ENCODE results near the gene ARPC2. TPM values are rescaled to one million over a fixed set of nuclear protein-coding genes. Genes with fewer than 3 reads are reported as not detected.

The ARPC2 gene
- total and polyA plus RNA-seq, 2 of the 13 experiments (the other 11 are each of a cell fraction or from before 2014, with no cell fraction given), result 168 to 303 TPM

DNA sequence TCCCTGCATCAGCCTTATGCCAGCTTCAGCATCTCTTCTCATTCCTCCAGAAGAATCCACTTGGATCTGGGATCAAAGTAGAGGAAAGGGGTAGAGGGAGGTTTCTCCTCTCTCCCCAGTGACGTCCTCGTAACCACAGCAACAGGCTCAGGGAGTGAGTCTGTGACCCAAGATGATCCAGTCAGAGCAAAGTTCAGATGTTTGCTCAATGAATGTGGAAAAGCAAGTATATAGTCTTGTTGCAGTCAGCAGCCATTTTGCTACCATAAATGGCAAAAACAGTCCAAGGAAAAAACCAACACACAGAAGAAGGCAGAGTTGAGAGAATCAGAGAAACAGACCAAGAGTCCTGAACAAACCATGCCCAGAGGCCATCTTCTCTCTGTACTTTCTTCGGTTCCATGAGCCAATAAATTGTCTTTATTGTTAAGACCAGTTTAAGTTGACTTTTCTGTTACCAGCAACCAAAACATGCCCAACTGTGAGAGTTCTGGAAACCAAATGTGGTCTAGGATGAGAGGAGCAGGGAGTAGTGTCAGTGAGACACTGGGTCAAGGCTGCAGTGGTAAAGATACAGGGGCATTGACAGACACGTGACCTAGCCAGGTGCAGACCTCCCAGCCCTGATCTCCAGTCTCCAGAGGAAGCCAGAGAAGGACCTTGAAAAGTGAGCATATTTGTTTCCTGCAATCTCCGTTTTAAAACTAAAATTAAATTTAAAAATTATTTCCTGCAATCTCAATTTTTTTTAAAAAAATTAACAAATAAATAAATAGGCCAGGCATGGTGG lies 47.0 kb upstream of the ARPC2 start:
- no TSS peak for BruUV-seq (replicated peaks)
- no peak overlapping the region for H3K4me3 ChIP-seq (replicated peaks in 1 of 3; ENCODE audit: insufficient read depth in 1 of 3, low read depth in 2 of 3, low read length in 3 of 3)
- POLR2A ChIA-PET, result no interaction called here
- FAIRE-seq, result peak; percentile 87
- peaks cover 0 to 15% of the 10 kb centered on the region in 2 experiments; a peak in 2 of 5 replicates for H3K27me3 ChIP-seq (ENCODE audit: control insufficient read depth in 1 of 2, insufficient read depth in 2 of 2, low read length in 2 of 2)
- no peak overlapping the region for H3K4me2 ChIP-seq (ENCODE audit: low read depth, low read length)
- intact Hi-C loops (cut with micrococcal nuclease; ENCODE audit: unreplicated experiment), result no loop called here
- H3K9me3 ChIP-seq (ENCODE audit: low read length), result no peaks in the 10 kb centered on the region
- DNase-seq (ENCODE audit: low spot score), result peak; percentile 43
- H4K20me1 ChIP-seq (ENCODE audit: insufficient read depth, low read length), result no peaks in the 10 kb centered on the region
- H3K4me1 ChIP-seq (ENCODE audit: insufficient read depth, low read length), result peaks cover 22% of the 10 kb centered on the region
- H2AFZ ChIP-seq (ENCODE audit: low read length), result no peak overlapping the region
- no peak overlapping the region for H3K27ac ChIP-seq (ENCODE audit: extremely low read length, insufficient read depth, low read length)
- CTCF ChIA-PET (ENCODE audit: low intra/inter-chr PET ratio, low total read pairs), result no interaction called here
- WGBS (ENCODE audit: low lambda C conversion rate), result 27% methylated on average over 5 of the region's 5 CpGs
- no peaks in the 10 kb centered on the region for H3K36me3 ChIP-seq (replicated peaks in 1 of 2; ENCODE audit: control insufficient read depth in 1 of 2, insufficient read depth in 2 of 2, low read length in 2 of 2)
- peak; percentile 26; the same call in 1 of the 3 replicates for ATAC-seq
- H3K9ac ChIP-seq (ENCODE audit: insufficient read depth, low read depth, low read length), result no peak overlapping the region
- no peaks in the 10 kb centered on the region for H3K79me2 ChIP-seq (ENCODE audit: insufficient read depth, low read length)
- in situ Hi-C loops (cut with HindIII; ENCODE audit: extremely low pct_ligation_motif_present, low pct_unique_long_range_greater_than_20kb), result no loop called here
- TF ChIP-seq RFXANK (CRISPR knock-in tag; IDR thresholded peaks at IDR 0.05) (no peak), RXRA (CRISPR knock-in tag; IDR thresholded peaks at IDR 0.05) (no peak), HNF4A (CRISPR knock-in tag; IDR thresholded peaks at IDR 0.05) (0 out of 2 replicates have a peak, but pooled peaks have one; percentile 16), RFX3 (CRISPR knock-in tag; IDR thresholded peaks at IDR 0.05) (peak; percentile 68), RAD51 (IDR thresholded peaks at IDR 0.05; ENCODE audit: borderline replicate concordance) (peak; percentile 9; the same call in 1 of the 2 replicates), ZNF562 (CRISPR knock-in tag; IDR thresholded peaks at IDR 0.05; ENCODE audit: borderline replicate concordance) (no peak), ZNF598 (CRISPR knock-in tag; IDR thresholded peaks at IDR 0.05; ENCODE audit: borderline replicate concordance) (no peak), SRF (IDR thresholded peaks at IDR 0.05; ENCODE audit: low read depth, low read length) (peak; percentile 91), CREB1 (IDR thresholded peaks at IDR 0.05) (peak; percentile 39; the same call in 1 of the 2 replicates), CREB1 (CRISPR knock-in tag; IDR thresholded peaks at IDR 0.05) (no peak), RNF2 (conservative IDR thresholded peaks at IDR 0.05; ENCODE audit: low read depth) (no peak), ELF4 (CRISPR knock-in tag; IDR thresholded peaks at IDR 0.05; ENCODE audit: borderline replicate concordance) (no peak), ZBTB38 (CRISPR knock-in tag; IDR thresholded peaks at IDR 0.05) (no peak), RFX1 (IDR thresholded peaks at IDR 0.05) (peak; percentile 43)
- TF ChIP-seq, protein P1, sequence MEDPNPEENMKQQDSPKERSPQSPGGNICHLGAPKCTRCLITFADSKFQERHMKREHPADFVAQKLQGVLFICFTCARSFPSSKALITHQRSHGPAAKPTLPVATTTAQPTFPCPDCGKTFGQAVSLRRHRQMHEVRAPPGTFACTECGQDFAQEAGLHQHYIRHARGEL (CRISPR knock-in tag; IDR thresholded peaks at IDR 0.05), result no peak
- TF ChIP-seq, protein P2, sequence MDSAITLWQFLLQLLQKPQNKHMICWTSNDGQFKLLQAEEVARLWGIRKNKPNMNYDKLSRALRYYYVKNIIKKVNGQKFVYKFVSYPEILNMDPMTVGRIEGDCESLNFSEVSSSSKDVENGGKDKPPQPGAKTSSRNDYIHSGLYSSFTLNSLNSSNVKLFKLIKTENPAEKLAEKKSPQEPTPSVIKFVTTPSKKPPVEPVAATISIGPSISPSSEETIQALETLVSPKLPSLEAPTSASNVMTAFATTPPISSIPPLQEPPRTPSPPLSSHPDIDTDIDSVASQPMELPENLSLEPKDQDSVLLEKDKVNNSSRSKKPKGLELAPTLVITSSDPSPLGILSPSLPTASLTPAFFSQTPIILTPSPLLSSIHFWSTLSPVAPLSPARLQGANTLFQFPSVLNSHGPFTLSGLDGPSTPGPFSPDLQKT (CRISPR knock-in tag; IDR thresholded peaks at IDR 0.05; ENCODE audit: borderline replicate concordance), result no peak
- TF ChIP-seq, protein P3, sequence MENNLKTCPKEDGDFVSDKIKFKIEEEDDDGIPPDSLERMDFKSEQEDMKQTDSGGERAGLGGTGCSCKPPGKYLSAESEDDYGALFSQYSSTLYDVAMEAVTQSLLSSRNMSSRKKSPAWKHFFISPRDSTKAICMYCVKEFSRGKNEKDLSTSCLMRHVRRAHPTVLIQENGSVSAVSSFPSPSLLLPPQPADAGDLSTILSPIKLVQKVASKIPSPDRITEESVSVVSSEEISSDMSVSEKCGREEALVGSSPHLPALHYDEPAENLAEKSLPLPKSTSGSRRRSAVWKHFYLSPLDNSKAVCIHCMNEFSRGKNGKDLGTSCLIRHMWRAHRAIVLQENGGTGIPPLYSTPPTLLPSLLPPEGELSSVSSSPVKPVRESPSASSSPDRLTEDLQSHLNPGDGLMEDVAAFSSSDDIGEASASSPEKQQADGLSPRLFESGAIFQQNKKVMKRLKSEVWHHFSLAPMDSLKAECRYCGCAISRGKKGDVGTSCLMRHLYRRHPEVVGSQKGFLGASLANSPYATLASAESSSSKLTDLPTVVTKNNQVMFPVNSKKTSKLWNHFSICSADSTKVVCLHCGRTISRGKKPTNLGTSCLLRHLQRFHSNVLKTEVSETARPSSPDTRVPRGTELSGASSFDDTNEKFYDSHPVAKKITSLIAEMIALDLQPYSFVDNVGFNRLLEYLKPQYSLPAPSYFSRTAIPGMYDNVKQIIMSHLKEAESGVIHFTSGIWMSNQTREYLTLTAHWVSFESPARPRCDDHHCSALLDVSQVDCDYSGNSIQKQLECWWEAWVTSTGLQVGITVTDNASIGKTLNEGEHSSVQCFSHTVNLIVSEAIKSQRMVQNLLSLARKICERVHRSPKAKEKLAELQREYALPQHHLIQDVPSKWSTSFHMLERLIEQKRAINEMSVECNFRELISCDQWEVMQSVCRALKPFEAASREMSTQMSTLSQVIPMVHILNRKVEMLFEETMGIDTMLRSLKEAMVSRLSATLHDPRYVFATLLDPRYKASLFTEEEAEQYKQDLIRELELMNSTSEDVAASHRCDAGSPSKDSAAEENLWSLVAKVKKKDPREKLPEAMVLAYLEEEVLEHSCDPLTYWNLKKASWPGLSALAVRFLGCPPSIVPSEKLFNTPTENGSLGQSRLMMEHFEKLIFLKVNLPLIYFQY (CRISPR knock-in tag; IDR thresholded peaks at IDR 0.05; ENCODE audit: borderline replicate concordance), result no peak
- TF ChIP-seq, protein P4, sequence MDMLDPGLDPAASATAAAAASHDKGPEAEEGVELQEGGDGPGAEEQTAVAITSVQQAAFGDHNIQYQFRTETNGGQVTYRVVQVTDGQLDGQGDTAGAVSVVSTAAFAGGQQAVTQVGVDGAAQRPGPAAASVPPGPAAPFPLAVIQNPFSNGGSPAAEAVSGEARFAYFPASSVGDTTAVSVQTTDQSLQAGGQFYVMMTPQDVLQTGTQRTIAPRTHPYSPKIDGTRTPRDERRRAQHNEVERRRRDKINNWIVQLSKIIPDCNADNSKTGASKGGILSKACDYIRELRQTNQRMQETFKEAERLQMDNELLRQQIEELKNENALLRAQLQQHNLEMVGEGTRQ (IDR thresholded peaks at IDR 0.05; ENCODE audit: low read depth, low read length), result no peak
- TF ChIP-seq, protein P4 (CRISPR knock-in tag; IDR thresholded peaks at IDR 0.05; ENCODE audit: borderline replicate concordance), result peak; percentile 47
